Measurements from ENCODE around the gene BCAN. TPM values are rescaled to one million over a fixed set of nuclear protein-coding genes. Genes with fewer than 3 reads are reported as not detected.

The BCAN gene
- total and polyA plus RNA-seq, 2 experiments from 2014 or later, result 2.3 to 5.5 TPM

DNA sequence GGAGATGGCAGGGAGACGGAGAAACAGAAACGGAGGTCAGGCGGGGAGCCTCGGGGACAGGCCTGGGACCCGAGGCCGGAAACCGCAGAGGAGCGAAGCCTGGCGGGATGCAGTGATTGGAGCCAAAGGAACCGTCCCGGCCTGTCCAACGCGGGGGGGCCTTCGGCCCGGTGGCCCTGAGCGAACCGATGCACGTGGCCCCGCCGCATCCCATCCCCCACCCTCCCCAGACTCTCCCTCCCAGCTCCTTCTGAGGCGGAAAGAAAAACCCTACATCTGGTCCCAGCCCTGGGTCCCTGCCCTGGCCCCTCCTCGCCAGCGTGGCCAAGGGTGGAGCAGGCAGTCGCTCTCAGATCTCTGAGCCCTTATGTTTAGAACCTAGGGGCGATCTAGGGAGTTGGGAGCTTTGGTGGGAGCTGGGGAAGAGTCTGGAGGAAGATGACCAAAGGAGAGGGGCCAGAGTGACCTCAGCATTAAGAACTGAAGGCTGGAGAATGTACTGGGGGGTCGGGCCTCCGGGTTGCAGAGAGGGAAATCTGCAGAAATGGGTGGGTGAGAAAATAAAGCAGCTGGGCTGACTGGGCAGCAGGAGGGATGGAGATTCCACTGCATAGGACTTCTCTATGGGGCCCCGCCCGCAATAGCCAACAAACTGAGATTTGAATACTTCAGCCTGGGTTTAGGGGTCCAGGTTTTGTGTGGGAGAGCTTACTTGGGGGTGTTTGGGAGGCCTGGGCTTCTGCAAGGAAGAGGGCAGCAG is 64.9 kb downstream of the BCAN start:
- TF ChIP-seq, protein P1, sequence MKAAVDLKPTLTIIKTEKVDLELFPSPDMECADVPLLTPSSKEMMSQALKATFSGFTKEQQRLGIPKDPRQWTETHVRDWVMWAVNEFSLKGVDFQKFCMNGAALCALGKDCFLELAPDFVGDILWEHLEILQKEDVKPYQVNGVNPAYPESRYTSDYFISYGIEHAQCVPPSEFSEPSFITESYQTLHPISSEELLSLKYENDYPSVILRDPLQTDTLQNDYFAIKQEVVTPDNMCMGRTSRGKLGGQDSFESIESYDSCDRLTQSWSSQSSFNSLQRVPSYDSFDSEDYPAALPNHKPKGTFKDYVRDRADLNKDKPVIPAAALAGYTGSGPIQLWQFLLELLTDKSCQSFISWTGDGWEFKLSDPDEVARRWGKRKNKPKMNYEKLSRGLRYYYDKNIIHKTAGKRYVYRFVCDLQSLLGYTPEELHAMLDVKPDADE (IDR thresholded peaks at IDR 0.05), result no peak
- no peak for TF ChIP-seq EZH2phosphoT487 (IDR thresholded peaks at IDR 0.05; ENCODE audit: unreplicated experiment)
- TF ChIP-seq CREB1 (CRISPR knock-in tag; IDR thresholded peaks at IDR 0.05; ENCODE audit: low read depth), result no peak
- no peak for TF ChIP-seq EZH2 (IDR thresholded peaks at IDR 0.05; ENCODE audit: low read depth, unreplicated experiment)
- TF ChIP-seq ZNF331 (CRISPR knock-in tag; IDR thresholded peaks at IDR 0.05; ENCODE audit: low read depth), result no peak
- no peak for TF ChIP-seq JUNB (IDR thresholded peaks at IDR 0.05; ENCODE audit: unreplicated experiment)
- no peak for TF ChIP-seq NANOG (IDR thresholded peaks at IDR 0.05; ENCODE audit: borderline replicate concordance)
- TF ChIP-seq, protein P2, sequence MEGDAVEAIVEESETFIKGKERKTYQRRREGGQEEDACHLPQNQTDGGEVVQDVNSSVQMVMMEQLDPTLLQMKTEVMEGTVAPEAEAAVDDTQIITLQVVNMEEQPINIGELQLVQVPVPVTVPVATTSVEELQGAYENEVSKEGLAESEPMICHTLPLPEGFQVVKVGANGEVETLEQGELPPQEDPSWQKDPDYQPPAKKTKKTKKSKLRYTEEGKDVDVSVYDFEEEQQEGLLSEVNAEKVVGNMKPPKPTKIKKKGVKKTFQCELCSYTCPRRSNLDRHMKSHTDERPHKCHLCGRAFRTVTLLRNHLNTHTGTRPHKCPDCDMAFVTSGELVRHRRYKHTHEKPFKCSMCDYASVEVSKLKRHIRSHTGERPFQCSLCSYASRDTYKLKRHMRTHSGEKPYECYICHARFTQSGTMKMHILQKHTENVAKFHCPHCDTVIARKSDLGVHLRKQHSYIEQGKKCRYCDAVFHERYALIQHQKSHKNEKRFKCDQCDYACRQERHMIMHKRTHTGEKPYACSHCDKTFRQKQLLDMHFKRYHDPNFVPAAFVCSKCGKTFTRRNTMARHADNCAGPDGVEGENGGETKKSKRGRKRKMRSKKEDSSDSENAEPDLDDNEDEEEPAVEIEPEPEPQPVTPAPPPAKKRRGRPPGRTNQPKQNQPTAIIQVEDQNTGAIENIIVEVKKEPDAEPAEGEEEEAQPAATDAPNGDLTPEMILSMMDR (conservative IDR thresholded peaks at IDR 0.05; ENCODE audit: low read depth in 2 of 2), result no peak
- TF ChIP-seq POLR2AphosphoS5 (IDR thresholded peaks at IDR 0.05; ENCODE audit: low read depth), result no peak
- TF ChIP-seq, protein P3, sequence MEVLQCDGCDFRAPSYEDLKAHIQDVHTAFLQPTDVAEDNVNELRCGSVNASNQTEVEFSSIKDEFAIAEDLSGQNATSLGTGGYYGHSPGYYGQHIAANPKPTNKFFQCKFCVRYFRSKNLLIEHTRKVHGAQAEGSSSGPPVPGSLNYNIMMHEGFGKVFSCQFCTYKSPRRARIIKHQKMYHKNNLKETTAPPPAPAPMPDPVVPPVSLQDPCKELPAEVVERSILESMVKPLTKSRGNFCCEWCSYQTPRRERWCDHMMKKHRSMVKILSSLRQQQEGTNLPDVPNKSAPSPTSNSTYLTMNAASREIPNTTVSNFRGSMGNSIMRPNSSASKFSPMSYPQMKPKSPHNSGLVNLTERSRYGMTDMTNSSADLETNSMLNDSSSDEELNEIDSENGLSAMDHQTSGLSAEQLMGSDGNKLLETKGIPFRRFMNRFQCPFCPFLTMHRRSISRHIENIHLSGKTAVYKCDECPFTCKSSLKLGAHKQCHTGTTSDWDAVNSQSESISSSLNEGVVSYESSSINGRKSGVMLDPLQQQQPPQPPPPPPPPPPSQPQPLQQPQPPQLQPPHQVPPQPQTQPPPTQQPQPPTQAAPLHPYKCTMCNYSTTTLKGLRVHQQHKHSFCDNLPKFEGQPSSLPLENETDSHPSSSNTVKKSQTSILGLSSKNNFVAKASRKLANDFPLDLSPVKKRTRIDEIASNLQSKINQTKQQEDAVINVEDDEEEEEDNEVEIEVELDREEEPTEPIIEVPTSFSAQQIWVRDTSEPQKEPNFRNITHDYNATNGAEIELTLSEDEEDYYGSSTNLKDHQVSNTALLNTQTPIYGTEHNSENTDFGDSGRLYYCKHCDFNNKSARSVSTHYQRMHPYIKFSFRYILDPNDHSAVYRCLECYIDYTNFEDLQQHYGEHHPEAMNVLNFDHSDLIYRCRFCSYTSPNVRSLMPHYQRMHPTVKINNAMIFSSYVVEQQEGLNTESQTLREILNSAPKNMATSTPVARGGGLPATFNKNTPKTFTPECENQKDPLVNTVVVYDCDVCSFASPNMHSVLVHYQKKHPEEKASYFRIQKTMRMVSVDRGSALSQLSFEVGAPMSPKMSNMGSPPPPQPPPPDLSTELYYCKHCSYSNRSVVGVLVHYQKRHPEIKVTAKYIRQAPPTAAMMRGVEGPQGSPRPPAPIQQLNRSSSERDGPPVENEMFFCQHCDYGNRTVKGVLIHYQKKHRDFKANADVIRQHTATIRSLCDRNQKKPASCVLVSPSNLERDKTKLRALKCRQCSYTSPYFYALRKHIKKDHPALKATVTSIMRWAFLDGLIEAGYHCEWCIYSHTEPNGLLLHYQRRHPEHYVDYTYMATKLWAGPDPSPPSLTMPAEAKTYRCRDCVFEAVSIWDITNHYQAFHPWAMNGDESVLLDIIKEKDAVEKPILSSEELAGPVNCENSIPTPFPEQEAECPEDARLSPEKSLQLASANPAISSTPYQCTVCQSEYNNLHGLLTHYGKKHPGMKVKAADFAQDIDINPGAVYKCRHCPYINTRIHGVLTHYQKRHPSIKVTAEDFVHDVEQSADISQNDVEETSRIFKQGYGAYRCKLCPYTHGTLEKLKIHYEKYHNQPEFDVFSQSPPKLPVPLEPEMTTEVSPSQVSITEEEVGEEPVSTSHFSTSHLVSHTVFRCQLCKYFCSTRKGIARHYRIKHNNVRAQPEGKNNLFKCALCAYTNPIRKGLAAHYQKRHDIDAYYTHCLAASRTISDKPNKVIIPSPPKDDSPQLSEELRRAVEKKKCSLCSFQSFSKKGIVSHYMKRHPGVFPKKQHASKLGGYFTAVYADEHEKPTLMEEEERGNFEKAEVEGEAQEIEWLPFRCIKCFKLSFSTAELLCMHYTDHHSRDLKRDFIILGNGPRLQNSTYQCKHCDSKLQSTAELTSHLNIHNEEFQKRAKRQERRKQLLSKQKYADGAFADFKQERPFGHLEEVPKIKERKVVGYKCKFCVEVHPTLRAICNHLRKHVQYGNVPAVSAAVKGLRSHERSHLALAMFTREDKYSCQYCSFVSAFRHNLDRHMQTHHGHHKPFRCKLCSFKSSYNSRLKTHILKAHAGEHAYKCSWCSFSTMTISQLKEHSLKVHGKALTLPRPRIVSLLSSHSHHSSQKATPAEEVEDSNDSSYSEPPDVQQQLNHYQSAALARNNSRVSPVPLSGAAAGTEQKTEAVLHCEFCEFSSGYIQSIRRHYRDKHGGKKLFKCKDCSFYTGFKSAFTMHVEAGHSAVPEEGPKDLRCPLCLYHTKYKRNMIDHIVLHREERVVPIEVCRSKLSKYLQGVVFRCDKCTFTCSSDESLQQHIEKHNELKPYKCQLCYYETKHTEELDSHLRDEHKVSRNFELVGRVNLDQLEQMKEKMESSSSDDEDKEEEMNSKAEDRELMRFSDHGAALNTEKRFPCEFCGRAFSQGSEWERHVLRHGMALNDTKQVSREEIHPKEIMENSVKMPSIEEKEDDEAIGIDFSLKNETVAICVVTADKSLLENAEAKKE (CRISPR knock-in tag; IDR thresholded peaks at IDR 0.05), result no peak
- TF ChIP-seq, protein P4, sequence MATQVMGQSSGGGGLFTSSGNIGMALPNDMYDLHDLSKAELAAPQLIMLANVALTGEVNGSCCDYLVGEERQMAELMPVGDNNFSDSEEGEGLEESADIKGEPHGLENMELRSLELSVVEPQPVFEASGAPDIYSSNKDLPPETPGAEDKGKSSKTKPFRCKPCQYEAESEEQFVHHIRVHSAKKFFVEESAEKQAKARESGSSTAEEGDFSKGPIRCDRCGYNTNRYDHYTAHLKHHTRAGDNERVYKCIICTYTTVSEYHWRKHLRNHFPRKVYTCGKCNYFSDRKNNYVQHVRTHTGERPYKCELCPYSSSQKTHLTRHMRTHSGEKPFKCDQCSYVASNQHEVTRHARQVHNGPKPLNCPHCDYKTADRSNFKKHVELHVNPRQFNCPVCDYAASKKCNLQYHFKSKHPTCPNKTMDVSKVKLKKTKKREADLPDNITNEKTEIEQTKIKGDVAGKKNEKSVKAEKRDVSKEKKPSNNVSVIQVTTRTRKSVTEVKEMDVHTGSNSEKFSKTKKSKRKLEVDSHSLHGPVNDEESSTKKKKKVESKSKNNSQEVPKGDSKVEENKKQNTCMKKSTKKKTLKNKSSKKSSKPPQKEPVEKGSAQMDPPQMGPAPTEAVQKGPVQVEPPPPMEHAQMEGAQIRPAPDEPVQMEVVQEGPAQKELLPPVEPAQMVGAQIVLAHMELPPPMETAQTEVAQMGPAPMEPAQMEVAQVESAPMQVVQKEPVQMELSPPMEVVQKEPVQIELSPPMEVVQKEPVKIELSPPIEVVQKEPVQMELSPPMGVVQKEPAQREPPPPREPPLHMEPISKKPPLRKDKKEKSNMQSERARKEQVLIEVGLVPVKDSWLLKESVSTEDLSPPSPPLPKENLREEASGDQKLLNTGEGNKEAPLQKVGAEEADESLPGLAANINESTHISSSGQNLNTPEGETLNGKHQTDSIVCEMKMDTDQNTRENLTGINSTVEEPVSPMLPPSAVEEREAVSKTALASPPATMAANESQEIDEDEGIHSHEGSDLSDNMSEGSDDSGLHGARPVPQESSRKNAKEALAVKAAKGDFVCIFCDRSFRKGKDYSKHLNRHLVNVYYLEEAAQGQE (IDR thresholded peaks at IDR 0.05; ENCODE audit: unreplicated experiment), result no peak
- no peak for TF ChIP-seq ZNF114 (CRISPR knock-in tag; IDR thresholded peaks at IDR 0.05)
- no peak for TF ChIP-seq STAT1 (IDR thresholded peaks at IDR 0.05; ENCODE audit: unreplicated experiment)
- Mint-ChIP-seq H3K36me3 (ENCODE audit: low read depth) (peaks cover 5% of the 10 kb centered on the region; the same call in 2 of the 3 replicates), H3K9me3 (no peaks in the 10 kb centered on the region), H3K27me3 (ENCODE audit: insufficient read depth, low read depth, poor library complexity) (peaks cover 26% of the 10 kb centered on the region), H3K4me3 (peak overlapping the region; percentile 83), H3K27ac (peak overlapping the region; percentile 97), H3K4me1 (peaks cover 66% of the 10 kb centered on the region)
- peak overlapping the region; percentile 67 for H3K4me3 ChIP-seq
- H3K4me2 ChIP-seq, result peak overlapping the region; percentile 92
- H3K27ac ChIP-seq (ENCODE audit: low read depth), result peak overlapping the region; percentile 98
- no peaks in the 10 kb centered on the region for H3K9me2 ChIP-seq (ENCODE audit: insufficient read depth)
- H3F3A ChIP-seq (replicated peaks; ENCODE audit: low read depth), result peaks cover 33% of the 10 kb centered on the region
- ATAC-seq, result peak; percentile 9
- H3K4me1 ChIP-seq (ENCODE audit: insufficient read depth), result peaks cover 67% of the 10 kb centered on the region
- peak overlapping the region; percentile 87 for H2AFZ ChIP-seq
- peaks cover 30% of the 10 kb centered on the region for H3K27me3 ChIP-seq (ENCODE audit: insufficient read depth)
- no peaks in the 10 kb centered on the region for H3K36me3 ChIP-seq (ENCODE audit: insufficient read depth)
- H3K79me2 ChIP-seq (replicated peaks; ENCODE audit: insufficient read depth), result peaks cover 13% of the 10 kb centered on the region
- DNase-seq (ENCODE audit: low spot score), result peak; percentile 81
- H4K20me1 ChIP-seq (replicated peaks; ENCODE audit: insufficient read depth), result no peaks in the 10 kb centered on the region; the same call in 1 of the 2 replicates

Data from GM23338 (cell line).